Measurements from ENCODE around the gene CCNT2.
"Not testable (repeated sequence)": the region's sequence is repeated elsewhere in the genome, so short reads cannot be mapped to it uniquely, and the experiment has no call there.

CCNT2 gene

DNA sequence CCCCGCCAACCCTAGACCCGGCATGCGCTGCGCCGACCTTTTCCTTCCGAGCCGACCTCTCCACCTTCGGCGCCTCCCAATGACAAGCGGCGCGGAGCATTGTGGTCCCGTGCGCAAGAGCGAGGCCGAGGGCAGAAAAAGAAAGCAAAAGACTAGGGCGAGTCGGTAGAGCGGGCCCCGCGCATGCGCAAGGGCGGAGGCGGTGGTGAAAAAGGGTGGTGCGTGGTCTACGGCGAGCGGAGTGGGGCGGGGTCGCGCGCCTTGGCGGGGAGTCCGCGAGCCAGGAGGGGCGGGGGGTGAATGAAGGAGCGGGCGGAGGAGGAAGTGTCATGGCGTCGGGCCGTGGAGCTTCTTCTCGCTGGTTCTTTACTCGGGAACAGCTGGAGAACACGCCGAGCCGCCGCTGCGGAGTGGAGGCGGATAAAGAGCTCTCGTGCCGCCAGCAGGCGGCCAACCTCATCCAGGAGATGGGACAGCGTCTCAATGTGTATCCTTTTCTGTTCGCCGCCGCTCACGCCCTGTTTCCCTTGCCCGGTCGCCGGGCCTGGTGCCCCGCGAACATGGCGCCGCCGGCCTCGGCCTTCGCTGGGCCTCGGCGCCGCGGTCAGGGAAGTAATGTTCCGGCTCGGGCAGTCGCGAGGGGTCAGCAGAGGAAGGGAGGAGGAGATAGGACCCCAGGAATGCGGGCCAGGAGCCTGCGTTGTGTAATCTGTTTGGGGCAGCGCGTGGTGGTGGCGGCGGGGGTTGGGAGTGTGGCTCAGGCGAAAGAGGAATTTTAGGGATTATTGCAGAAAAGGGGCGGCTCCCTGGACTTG, at the start of gene CCNT2:
Gene CCNT2, plus strand, starts transcription at position 297 of the 815 bp plus-strand sequence. Its CDS starts 33 bp downstream, at position 330.
- peak; percentile 96 for DNase-seq

DNA sequence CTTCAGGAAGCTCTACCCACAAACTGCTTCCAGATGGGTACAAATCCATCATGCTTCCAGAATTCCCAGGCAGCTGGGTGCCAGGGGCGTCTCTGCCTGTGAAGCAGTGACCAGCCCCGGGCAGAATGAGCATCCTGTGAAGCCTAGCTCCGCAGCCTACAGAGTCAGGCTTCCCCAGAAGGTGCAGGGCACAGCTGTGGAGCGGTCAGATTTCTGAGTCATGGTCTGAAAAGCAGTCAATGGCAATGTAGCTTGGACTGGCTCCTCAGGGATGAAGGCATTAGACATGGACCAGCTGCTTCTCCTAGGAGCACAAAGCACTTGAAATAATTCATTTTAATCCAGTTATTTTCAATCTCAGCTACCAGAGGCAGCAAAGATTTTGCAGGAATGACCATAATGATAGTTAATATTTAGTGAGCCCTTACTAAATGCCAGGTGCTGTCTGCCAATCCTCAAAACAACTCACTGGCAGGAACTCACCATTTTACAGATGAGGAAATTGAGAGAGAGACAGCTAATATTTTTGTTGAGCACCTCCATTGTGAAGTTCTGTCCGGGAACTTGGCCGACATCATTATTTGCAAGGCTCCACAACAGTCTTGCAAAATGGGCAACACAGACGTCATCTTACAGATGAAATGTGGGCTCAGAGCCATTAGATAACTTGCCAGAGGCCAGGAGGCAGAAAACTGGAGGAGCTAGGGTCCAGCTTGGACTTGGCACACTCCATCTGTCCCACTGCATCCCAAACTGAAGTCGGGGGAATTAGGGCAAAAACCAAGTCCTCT, 48.5 kb upstream of the CCNT2 start:
- DNase-seq: no peak

DNA sequence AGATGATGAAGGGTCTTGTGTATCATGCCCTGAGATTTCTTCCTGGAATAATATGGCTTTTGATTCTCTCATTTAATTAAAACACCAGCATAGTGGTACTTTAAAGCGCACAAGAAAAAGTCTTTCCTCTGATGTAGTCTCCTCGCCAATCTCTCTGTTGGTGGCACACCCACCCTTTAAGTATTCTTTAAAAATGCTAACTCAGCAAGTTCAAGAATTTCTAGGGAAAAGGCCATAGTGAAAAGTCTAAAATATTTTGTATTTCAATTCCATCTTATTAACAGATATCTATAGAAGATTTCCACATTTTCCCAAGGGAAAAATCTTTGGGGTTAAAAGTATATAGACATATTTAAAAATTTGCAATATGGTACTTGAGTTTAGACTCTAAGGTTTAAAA, 45.5 kb upstream of the CCNT2 start:
- DNase-seq: no peak

DNA sequence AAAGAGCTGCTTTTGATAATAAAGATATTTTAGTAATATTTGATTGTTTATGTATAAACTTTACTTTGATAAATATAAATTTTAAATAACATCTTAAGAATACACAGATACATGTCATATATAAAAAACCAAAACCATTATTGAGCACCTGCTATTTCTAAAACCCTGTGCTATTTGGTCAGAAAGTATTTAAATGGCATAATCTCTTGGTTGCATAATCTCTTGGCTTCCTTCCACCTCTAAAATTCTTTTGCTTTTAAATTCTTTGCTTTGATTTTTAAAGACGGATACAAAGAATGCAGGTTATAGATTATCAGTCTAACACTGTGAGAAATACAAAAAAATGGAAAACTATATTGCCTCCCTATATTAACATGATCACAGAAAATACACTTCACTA, 43.3 kb upstream of the CCNT2 start:
- DNase-seq: no peak

DNA sequence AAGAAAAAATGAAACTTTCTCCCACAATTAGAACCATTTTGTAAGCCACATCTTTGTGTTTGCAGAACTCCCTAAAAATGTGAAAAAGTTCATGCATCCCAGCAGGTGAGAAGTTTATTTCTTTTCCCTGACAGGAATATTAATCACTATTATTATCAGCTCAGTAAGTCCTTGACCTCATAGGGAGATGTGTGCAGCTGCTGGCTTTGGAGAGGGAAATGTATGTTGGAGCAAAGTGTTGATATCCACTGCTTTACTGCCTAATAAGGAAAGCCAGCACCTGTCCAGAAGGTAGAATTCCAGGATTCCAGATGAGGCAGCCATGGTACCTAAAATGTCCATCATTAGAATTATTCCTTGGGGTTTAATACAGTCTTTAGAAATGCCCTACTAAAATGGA, 35.8 kb upstream of the CCNT2 start:
- DNase-seq: no peak

DNA sequence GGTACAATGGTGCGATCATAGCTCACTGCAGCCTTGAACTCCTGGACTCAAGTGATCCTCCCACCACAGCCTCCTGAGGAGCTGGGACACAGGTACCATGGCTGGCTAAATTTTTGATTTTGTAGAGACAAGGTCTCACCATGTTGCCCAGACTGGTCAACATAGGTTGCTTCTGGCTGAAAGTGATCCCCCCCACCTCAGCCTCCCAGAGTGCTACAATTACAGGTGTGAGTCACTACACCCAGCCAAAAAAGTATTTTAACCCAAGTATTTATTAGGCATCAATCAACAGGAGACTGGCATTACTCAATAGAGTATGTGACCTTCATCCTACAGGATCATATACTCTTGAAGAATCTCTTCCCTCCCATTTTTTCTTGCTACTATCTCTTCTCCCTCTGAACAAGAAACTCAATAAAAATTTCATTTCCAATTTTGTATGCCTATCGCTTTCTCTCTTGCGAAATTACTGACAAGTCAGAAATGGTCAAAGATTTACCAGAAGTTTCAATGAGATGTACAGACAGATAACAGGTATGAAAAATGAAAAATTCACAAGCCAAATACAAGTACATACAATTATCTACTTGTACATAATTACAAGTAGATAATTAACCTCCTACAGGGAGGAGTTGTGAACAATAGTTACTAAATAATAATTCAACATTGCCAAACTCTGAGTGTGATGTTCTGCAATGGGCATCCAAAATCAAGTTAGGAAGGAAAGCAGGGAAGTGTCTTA, 34.9 kb upstream of the CCNT2 start:
- peak; percentile 51 for DNase-seq

DNA sequence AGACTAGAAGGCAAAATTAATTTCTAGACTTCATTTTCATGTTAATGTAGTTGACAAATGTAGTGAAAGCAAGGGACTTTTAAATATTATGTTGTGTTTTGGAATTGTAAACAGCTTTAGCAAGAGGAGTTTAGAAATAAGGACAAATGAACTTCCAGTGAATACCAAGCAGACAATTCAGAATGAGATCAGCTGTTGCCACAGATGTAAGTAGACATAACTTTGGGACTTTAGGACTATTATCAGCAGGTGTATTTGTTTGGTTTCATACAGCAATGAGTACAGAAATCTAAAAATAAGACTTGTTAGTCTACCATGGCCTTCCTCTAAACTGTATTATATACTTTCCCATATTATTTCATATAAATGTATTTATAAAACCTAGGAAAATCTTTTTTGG, 34.2 kb upstream of the CCNT2 start:
- DNase-seq: no peak

DNA sequence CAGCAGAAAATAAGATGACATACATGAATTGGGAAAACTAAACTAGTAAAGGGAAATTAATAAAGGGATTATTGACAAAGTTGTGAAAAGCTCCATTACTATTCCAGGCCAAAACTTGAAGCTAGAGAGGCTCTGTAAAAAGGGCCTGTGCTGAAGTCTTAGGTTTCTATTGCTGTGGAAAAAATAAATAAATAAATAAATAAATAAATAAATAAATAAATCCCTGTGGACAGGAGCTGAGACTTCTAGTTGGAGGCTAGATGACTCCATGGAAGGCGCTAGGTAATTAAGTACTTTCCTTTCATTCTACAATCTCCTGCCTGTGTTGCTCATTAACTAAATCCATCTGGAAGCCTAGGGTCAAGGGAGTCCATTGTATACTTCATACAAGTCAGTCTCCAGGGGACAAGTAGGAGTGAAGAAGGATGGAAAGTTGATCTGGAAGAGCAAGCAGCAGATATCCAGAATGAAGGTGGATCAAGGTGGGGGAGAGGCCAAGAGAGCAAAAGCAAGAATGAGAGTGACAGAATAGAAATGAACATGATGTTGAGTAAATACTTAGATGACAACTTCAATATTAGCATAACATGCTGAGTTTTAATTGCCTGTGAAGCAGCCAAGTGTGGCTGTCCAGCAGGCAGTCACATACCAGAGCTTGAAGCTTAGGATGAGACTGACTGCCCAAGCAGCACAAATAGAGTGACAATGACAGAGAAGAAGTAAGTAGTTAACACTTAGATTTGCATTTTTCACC, 26.2 kb upstream of the CCNT2 start:
- no peak for DNase-seq

DNA sequence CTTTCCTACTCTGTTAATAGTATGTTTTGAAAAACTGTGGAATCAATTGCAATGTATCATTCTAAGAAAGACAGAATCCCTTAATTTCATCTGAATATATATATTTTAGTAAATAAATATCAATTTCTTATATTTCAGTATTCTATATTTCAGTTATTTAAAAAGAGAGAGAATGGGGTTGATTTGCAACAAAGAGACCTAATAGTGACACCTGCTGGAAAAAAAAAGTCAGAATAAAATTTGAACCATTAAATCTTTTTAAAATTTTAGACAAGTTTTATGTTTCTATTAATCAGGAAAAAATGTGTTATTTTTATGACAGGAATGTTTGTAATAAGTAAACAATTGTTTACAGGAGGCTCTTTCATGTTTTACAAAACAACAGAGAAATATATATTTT, 20.7 kb upstream of the CCNT2 start:
- peak; percentile 25 for DNase-seq

DNA sequence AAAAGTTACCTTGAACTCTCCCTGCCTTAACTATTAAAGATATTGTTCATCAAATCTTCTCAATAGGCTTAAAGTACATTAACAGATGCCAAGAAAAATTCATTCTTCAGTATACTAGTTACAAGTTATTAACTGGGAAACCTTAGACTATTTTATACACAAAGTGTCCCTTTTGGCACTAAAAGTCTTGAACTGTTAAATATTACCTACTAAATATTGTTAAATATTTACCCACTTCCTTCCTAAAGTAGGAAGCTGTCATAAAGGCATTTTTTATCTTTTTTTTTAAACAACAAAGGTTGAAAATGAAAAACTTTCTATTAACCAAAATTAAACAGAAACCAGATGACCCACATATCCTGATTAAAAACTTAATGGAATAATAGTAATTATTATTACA, 19.4 kb upstream of the CCNT2 start:
- DNase-seq: no peak

DNA sequence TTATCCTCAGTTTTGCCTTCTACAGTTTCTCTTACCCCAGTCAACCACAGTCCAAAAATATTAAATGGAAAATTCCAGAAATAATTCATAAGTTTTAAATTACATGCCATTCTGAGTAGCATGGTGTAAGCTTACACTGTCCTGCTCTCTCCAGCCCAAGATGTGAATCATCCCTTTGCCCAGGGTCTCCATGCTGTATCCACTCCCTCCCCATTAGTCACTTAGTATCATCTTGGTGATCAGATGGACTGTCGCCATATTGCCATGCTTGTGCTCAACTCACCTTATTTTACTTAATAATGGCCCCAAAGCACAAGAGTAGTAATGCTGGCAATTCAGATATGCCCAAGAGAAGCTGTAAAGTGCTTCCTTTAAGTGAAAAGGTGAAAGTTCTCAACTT, 18.5 kb upstream of the CCNT2 start:
- DNase-seq: no peak

DNA sequence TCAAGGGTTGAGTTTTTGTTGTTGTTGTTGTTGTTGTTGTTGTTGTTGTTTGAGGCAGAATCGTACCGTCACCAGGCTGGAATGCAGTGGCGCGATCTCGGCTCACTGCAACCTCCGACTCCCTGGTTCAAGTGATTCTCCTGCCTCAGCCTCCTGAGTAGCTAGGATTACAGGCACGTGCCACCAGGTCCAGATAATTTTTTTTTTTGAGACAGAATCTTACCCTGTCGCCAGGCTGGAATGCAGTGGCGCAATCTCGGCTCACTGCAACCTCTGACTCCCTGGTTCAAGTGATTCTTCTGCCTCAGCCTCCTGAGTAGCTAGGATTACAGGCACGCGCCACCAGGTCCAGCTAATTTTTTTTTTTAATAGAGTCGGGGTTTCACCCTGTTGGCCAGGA, 14.9 kb upstream of the CCNT2 start:
- DNase-seq: not testable (repeated sequence)

DNA sequence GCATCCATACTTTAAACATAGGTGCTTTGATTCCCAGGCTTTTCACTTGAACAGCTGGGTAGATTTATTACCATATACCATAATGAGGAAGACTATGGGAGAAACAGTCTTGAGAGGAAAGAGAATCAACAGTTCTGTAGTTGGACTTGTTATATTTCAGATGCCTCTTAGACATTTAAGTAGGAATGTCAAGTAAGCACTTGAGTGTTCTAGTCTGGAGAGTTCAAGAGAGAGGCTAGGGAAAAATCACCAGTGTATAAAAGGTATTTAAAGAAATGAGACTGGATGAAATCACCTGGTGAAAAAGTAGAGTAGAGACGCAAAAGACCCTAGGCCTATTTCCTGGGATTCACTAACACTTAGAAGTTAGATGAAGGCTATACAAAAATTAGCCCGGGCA, 13.5 kb upstream of the CCNT2 start:
- DNase-seq: no peak

DNA sequence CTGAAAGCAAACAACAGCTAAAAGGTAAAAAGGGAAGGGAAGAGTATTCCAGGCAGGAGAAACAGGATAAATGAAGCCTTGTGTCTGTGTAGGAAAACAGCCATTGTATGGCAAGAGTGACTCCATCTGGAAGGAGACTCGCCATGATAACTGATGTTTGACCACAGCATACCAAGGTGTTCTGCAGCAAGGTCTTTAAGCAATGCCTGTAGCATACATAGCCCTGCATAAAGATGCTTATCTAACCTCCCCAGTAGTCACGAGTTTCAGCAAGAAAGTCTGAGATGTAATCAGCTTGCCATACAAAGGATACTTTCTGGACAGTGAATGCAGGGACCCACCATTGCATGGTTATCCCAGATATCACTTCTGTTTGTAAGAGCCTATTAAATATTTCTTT, 11.9 kb upstream of the CCNT2 start:
- DNase-seq: no peak

DNA sequence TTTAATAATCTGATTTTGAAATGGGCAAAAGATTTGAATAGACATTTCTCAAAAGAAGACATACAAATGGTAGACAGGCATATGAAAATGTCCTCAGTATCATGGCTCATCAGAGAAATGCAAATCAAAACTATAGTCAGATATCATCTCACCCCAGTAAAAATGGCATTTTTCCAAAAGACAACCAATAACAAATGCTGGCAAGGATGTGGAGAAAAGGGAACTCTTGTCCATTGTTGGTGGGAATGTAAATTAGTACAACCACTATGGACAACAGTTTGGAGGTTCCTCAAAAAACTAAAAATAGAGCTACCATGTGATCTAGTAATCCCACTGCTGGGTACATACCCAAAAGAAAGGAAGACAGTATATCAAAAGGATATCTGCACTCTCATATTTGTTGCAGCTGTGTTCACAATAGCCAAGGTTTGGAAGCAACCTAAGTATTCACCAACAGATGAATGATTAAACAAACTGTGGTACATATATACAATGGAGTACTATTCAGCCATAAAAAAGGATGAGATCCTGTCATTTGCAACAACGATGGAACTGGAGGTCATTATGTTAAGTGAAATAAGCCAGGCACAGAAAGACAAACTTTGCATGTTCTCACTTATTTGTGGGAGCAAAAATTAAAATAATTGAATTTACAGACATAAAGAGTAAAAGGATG, 11.0 kb upstream of the CCNT2 start:
- not testable (repeated sequence) for DNase-seq

DNA sequence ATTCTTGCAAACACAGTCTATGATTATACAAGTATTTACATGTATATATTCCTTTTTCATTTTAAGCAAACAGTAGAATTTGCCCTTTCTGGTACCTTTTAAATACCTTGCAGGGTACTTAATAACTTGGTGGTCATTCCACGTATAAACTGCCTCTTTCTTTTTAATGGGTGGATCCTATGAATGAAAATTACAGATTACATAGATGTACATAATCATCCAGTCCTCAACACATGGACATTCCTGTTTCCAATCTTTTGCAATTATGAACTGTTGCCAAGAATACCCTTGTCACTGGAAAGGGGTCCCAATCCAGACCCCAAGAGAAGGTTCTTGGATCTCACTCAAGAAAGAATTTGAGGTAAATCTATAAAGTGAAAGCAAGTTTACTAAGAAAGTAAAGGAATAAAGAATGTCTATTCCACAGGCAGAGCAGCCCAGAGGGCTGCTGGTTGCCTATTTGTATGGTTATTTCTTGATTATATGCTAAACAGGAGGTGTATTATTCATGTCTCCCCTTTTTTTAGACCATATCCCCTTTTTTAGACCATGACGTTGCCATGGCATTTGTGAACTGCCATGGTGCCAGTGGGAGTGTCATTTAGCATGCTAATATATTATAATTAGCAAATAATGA, 7.7 kb upstream of the CCNT2 start:
- no peak for DNase-seq

DNA sequence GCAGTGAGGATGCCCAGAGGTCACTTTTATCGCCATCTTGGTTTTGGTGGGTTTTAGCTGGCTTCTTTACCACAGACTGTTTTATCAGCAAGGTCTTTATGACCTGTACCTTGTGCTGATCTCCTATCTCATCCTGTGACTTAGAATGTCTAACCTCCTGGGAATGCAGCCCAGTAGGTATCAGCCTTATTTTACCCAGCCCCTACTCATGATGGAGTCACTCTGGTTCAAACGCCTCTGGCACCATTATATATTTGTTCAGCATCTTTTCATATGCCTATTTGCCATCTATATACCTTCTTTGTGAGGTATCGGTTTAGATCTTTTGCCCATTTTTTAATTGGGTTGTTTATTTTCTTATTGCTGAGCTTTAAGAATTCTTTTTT, 7.2 kb upstream of the CCNT2 start:
- DNase-seq: no peak

DNA sequence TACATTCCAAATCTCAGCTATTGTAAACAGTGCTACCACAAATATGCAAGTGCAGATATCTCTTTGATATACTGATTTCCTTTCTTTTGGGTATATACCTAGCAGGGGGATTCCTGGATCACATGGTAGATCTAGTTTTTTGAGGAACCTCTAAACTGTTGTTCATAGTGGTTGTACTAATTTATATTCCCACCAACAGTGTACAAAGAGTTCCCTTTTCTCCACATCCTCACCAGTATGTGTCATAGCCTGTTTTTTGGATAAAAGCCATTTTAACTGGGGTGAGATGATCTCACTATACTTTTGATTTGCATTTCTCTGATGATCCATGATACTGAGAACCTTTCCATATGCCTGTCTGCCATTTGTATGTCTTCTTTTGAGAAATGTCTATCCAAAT, 6.3 kb upstream of the CCNT2 start:
- no peak for DNase-seq

DNA sequence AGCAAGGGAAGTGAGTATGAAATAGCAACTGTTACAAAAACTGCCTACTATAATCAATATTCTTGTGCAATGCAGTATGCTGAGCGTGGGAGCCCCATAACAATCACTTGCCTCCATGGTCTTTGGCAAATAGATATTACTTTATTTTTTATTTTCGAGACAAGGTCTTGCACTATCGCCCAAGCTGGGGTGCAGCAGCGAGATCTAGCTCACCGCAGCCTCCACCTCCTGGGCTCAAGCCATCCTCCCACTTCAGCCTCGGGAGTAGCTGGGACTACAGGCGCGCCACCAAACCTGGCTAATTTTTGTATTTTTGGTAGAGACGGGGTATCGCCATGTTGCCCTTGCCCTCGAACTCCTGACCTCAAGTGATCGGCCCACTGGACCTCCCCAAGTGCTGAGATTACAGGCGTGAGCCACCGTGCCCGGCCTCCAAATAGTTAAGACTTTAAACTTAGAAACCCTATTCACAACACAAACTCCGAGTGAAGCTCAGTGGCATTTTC, 1.2 kb upstream of the CCNT2 start:
- DNase-seq: peak; percentile 7

DNA sequence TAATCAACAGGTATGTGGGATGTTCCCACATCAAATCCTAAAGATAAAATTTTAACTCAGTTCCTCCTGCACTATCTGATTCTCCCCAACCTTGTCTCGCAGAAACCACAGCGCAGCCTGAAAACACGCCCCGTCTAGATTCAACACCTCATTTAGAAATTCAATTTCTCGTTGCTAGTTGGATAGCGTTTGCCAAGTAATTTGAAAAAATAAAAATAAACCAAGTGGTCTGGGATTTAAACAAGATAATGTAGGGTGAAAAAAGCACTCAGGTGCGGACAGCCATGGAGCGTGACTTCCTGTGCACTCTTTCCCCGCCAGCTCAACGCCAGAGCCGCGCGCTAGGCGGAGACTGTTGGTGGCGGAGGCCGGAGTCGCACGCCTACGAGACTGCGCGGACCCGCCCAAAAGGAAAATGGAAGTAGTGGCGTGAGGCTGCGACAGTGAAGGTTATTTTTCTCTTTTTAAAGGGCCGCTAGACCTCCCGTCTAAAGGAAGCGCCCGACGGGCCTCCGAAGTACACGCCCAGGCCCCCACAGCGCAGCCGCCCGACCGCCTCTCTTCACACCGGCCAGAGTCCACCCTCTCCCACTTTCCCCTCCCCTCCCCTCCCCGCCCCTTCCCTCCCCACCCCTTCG, 615 bp upstream of the CCNT2 start:
- peak; percentile 94 for DNase-seq

Measured in NCI-H1105 treated with DMSO at 0.1 percent for 48 hours (cell line).